Fibroblast of peridontal ligament (primary cell): ENCODE results near the gene ASB9.
"Not testable (repeated sequence)": the region's sequence is repeated elsewhere in the genome, so short reads cannot be mapped to it uniquely, and the experiment has no call there.

Experiments used
- DNase-seq: peaks from one replicate; pipeline ENCODE4 v3.0.0-alpha.2; 2010; ENCODE audit errors: extremely low read depth

The ASB9 gene, protein sequence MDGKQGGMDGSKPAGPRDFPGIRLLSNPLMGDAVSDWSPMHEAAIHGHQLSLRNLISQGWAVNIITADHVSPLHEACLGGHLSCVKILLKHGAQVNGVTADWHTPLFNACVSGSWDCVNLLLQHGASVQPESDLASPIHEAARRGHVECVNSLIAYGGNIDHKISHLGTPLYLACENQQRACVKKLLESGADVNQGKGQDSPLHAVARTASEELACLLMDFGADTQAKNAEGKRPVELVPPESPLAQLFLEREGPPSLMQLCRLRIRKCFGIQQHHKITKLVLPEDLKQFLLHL

DNA sequence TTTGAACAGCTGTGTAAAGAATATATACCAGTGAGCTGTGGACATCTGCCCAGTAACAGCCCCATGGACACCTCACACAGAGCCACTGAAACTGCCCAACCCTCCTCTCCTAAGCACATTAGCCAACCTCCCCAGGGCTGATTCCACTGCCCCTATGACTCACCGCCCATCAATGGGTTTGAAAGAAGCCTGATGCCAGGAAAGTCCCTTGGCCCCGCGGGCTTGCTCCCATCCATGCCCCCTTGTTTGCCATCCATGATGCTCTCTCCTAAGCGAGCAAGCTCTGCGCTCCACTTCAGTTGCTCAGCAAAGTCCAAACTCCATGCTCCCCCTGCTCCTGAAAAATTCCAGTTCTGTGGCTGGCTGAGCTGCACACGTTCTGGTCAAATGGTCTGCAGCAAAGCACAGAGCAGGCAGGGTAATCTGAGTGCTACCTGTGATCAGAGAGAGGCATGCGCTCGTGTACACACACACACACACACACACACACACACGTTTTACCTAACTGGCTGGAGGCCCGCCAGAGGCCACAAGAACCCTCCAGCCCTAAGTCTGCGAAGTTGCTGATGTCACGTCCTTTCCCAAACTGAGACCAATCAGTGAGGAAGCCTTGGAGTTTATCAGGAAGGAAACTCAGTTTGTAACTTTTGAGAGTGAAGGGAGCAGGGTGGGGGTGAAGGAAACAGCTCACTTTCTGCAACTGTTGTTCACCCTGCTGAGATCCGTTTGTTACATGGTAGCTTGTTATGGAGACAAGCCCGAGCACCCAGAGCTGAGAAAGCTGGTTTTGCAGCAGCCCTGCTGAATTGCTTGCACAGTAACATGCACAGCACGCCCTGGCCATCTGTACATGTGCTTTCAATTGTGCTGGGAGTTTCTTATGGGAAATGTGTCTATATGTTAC, at the start of gene ASB9:
TSS of gene ASB9 (minus strand) at position 466 of the 904 bp plus-strand sequence. CDS start at position 257, 209 bp downstream.
- peak; percentile 59 for DNase-seq

DNA sequence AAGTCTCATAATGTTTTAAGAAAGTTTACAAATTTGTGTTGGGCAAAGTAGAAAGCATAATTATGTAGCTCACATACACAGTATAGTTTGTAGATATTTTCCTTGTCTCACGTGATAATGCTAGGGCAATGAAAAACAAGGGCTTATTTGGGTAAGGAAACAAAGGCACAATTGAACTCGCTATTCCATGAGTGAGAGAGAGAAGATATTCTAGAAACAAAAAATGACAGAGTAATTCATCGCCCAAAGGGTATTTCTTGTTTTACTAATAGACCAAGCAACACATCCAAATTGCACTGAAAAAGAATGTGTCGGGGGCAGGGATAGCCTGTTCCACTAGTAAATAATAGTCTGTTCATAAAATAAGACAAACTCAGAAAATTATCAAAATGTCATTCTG, 49.2 kb upstream of the ASB9 start:
- DNase-seq, result no peak

DNA sequence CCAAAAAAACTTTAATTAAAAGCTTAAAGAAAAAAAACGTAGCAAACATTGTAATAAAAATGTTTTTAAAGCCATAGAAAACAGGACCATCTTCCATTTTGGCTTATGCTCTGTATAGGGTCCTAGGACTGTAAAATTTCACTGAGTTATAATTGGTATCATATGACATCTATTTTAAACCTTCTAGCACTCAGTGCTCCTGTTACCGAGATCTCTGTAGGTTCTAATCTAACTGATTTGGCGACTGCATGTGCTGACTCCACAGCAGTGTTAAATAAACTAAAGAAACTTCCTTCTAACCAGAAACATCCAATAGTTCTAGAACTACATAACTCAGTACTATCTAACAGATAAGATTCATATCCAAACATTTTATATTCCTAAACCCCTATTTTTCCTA, 45.6 kb upstream of the ASB9 start, which contains the start of gene ASB11:
TSS of gene ASB11 (minus strand) at position 132 of the 400 bp plus-strand sequence. CDS start at position 97, 35 bp downstream.
- DNase-seq, result no peak

DNA sequence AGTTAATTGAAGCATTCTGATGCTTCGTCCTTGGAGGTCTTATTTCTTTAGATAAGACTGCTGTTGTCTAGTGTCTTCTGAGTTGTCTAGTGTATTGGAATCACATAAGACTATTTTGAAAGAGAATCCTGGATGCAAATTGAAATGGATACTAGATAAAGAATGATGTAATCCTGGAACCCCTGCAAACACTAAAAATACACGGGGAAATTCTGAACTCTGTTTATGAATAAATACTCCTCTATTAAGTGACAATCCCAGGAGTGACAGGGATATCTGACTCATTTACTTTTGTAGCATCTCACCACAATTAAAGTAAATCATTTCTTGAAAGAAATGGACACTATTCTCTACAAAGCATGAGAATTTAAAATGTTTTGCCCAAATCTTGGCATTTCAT, 44.6 kb upstream of the ASB9 start:
- no peak for DNase-seq

DNA sequence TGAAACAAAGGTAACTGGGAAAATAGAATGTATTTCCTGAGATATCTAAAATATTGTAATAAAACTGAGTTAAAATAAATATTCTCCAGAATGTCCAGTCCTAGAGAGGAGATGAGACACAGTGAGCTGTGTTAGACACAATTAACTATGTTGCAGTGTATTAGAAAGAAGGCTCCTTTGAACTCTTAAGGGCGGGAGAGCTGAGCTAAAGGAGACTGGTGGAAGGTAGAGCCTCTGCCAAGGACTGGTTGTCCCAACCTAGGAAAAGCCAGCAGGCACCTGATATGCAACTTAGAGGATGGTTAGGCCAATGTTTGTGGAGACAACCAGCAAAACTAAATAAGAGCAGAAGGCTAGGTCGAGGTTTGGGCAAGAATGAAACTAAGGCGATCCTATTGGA, 41.2 kb upstream of the ASB9 start:
- no peak for DNase-seq

DNA sequence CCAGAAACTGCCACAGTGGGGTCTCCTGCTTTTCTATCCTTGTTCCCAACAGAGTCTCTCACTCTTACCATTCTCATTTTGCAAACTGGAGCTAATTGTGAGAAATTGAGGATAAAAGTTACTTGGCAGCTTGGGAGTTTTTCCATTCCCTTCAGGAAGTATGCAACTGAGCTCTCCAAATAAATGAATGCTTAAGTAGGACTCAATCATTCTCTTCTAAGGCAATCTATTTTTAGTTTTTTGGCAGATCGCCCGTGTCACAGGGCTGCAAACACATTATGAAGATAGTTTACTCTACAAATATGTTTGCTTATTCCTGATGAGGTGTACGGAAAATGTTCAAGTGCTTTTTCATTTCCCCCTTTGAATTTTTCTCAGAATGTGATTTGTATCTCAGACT, 40.2 kb upstream of the ASB9 start:
- peak; percentile 49 for DNase-seq

DNA sequence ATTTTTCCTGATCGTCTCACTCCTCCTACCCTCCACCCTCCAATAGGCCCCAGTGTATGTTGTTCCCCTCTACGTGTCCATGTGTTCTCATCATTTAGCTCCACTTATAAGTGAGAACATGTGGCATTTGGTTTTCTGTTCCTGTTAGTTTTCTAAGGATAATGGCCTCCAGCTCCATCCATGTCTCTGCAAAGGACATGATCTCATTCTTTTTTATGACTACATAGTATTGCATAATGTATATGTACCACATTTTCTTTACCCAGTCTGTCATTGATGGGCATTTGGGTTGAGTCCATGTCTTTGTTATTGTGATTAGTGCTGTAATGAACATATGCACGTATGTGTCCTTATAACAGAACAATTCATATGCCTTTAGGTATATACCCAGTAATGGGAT, 36.0 kb upstream of the ASB9 start:
- not testable (repeated sequence) for DNase-seq

DNA sequence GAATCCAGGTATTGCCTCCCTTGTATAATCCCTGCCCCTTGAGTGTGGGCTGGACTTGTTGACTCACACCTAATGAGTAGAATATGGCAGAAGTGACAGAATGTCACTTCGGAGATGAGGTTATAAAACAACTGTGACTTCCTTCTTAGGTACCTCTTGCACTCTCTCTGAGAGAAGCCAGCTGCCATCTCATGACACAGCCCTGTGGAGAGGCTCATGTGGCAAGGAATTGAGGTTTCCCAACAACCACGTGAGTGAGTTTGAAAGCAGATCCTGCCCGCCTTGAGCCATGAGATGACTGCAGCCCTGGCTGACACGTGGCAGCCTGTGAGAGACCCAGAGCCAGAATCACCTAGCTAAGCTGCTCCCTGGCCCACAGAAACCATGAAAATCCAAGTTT, 32.0 kb upstream of the ASB9 start:
- peak; percentile 21 for DNase-seq

DNA sequence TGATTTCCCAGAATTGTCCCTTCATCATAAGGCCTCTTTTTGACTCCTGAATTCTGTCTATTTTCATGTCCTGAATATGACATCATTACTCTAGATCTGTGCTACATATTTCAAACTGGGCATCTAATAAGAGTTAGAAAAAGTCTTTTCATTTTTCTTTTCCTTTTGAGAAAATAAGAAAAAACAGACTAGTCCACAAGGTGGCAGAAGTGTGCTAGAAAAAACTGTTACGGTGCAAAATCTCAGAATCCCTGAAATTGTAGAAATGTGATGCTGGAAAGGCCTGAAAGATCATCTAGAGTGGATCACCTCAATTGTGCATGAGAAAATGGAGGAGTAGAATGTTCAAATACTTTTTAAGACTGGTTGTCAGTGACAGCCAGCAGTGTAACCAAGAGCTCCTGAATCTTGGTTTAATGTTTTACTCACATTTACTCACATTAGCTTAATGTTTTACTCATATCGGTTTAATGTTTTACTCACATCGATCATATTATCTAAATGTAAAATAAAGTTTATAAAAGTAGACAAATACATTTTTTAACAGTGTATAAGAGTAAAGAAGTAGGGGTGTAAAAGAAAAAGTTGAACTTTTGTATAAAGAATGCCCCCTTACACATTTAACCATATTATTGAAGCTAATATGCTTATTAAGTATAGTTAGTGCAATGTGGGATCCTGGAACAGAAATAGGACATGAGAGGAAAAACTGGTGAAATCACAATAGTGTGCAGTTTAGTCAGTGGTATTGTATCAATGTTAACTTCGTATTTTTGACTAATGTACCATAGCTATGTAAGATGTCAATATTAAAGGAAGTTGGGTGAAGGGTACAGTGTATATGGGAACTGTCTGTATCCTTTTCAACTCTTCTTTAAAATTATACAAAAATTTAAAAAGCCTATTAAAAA, 30.3 kb upstream of the ASB9 start:
- DNase-seq, result peak; percentile 53

DNA sequence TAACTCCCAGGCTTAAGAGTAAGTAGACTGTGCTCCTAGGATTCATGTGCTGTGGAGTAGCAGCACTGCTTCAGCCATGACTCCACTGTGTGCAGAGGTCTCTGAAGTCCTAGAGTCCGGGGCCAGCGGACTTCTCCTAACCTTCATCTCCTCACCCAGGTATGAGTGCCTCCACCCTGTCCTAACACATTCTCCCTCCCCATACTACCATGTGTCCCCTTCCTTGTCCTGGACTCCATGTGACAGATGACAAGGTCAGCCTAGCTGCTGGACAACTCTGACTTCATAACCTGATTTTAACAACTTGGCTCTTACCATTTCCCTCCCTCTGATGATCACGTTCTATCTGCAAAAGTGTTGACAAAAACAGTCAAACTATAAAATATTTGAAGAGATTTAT, 28.9 kb upstream of the ASB9 start:
- DNase-seq, result no peak

DNA sequence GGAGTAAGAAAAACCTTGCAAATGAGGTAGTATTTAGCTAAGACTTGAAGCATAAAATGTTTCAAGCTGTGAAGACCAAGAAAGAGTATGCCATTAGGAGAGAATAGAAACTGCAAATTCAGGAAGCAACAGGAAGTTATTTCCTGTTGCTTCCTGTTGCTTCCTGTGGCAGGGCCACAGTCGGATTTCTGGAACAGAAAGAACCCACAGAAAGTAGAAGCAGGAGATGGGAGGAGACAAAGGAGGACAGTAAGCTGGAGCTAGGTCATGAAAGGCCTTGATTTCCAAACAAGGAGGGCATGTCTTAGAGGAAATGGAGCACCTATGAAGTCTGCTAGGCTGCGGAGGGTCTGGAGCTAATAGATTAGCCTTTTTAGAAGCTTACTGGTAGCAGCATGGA, 28.3 kb upstream of the ASB9 start:
- DNase-seq, result no peak

DNA sequence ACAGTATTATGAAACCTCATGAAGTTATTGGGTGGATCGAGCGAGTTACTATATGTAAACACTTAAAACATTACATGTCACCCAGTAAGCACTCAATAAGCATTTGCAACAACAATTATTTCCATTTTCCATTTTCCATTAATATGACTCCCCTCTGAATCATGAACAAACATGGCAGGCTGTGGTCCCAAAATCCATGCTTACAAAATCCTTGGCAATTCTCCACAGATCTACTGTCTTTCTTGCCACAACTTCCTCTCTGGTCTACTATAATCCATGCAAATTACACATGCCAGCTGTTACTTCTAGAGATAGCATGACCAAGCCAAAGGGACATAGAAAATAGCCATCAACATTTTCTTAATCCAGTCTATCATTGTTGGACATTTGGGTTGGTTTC, 23.6 kb upstream of the ASB9 start:
- no peak for DNase-seq

DNA sequence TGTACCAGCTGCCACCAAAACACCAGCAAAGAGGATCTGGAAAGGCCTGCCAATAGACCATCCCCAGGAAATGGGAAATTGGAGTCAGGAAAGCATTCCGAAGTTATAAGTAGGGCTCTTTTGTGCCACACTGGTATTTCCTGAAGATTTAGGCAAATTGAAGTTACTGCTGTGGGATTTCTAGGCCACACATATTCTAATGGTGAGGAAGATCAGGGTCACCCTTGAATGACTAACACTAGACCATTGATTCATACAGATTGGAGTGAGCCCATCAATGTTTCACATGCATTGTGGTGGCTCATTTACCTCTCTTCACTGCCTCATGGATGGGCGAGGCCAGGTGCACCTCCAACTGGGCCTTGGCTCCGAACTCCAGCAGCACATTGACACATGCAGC, 23.0 kb upstream of the ASB9 start:
- DNase-seq, result no peak

DNA sequence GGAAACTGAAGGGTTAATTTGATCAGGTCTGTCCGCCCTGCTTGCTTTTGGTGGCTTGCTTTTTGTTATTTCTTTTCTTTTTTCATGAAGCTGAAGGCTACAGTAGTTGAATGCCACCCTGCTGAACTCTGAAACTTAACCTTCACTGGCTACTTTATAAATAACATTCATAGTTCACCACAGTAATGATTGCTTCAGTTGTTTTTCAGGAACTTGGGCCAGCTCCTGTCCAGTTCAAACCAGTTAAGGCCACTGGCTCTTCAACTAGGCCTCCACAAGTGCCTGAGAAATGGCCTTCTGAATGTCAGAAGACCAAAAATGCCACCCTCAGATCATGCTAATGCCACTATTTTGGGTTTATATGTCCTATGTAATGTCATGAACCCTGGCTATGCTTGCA, 7.7 kb upstream of the ASB9 start:
- DNase-seq, result peak; percentile 18

DNA sequence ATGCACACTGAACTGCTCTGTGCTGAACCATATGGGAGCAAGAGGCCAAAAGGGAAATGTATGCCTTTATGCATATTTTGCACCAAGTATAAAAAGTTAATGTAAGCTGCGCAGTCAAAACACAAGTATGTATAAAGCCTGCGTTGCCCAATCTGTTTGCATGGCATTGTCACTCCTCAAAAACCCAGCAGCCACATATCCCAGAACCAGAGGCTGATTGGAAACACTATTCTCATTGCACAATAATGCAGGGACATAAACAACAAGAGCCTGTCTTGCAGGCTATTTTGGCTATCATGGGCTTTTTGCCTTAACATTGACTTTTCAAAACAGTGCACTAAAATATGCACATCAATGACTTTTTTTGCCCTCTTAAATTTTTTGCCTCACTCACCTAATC, 5.1 kb upstream of the ASB9 start:
- peak; percentile 11 for DNase-seq

DNA sequence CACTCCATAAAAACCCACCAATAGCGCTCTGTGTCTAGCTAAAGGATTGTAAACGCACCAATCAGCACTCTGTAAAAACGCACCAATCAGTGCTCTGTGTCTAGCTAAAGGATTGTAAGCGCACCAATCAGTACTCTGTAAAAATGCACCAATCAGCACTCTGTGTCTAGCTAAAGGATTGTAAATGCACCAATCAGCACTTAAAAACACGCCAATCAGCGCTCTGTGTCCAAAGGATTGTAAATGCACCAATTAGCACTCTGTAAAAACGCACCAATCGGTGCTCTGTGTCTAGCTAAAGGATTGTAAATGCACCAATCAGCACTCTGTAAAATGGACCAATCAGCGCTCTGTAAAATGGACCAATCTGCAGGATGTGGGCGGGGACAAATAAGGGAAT, 3.4 kb upstream of the ASB9 start:
- DNase-seq, result not testable (repeated sequence)

DNA sequence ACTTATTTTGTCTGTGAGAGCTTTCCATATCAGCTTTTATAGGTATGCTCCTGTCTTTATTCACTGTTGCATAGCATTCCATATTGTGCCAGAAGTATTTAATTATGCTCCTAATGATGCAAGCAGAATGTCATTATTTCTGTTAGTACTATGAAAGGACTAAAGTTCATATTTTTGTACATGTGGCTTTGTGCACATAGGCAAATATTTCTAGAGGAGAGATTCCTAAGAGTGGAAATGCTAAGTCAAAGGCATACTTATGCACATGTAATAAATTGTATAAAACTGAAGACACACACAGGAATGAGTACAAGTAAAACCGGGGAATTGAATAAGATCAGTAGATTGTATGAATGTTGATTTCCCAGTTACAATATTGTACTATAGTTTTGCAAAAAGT, 1.9 kb upstream of the ASB9 start:
- DNase-seq, result no peak

DNA sequence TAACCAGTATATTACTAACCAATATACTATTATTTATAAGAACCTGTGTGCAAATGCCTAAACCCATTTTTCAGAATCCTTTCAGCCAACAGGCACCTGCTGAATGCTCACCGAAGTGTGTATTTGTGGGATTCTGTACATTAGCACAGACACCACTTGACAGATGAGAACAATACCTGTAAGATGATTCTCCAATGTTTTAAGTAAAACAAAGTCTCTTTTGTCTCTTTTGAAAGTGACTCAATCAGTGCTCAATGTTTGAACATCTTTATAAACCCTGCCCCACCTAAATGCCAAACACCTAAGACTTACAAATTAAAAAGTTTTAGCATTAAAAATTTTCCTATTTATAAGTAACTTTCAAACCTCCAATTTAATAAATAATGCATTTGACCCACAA, 763 bp downstream of the ASB9 start:
- DNase-seq, result no peak

DNA sequence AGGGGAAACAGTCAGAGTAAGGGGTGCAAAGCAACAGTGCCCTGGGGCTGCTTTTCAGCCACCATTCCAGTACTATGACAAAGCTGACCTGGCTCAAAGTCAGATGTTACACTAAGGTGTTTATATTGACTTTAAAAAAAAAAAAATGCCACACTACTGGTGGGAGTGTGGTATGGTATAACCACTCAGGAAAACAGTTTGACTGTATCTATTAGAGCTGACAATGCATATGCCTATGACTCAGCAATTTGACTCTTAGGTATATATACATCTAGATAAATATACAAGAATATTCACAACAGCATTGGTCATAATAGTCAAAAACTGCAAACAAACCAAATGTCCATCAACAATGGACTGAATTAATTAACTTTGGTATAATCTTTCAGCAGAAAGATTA, 15.0 kb downstream of the ASB9 start:
- no peak for DNase-seq

DNA sequence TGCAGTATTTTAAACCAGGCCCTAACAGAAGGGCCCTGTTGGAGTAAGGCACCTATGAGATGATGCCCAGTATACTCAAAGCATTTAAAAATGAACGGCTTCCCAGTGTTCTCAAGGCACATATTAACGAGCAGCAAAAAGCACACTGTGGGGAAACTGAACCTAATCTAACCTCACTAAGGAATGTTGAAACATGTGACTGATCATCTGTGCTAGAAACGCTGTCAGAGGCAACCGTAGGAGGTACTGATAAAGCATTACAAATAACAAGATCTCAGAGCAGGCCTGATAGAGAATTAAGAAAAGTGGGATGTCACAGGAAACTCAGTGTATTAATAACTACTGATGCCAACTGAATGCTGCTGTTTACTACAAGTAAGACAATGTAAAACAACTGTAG, 24.0 kb downstream of the ASB9 start:
- no peak for DNase-seq

DNA sequence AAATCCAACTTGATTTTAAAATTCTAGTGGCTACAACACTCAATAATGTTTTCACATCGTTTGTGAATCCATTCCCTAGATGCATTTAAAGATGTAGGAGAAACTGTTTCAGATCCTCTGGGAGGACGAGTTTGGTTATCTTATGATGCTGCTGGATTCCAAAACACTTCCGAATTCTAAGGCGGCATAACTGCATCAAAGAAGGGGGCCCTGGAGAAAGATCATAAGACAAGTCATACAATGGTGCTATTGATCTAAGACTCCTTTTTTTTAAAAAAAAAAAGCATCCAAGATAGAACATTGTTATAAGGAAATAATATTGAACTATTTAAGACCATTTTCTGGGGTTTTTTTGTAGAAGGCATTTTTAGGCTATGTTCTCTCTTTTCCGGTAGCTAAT, 25.5 kb downstream of the ASB9 start:
- no peak for DNase-seq
